ENCODE data around the gene SLCO2A1. TPM values are rescaled to one million over a fixed set of nuclear protein-coding genes. Genes with fewer than 3 reads are reported as not detected.
A peak's percentile ranks its signal among the peaks of the same experiment; 100 is the strongest.

The SLCO2A1 gene
- total RNA-seq, 1 donor from 2014 or later: 1.0 TPM

- Mint-ChIP-seq H3K4me3 (ENCODE audit: unreplicated experiment) (peak overlapping the region; percentile 77), H3K36me3 (ENCODE audit: low read depth) (no peaks in the 10 kb centered on the region), H3K4me1 (ENCODE audit: low read depth) (peaks cover 6% of the 10 kb centered on the region), H3K27ac (ENCODE audit: unreplicated experiment) (no peak overlapping the region), H3K27me3 (ENCODE audit: low read depth) (peaks cover 9% of the 10 kb centered on the region), H3K9me3 (ENCODE audit: low read depth) (no peaks in the 10 kb centered on the region)
- DNase-seq (ENCODE audit: low spot score): no peak
- no peak for TF ChIP-seq CTCF (IDR thresholded peaks at IDR 0.05)
Measured at GRCh38 chr3:134028486-134029255, 1.1 kb downstream of the SLCO2A1 start.

- Mint-ChIP-seq H3K36me3 (ENCODE audit: low read depth) (no peaks in the 10 kb centered on the region), H3K27ac (ENCODE audit: unreplicated experiment) (no peak overlapping the region), H3K9me3 (ENCODE audit: low read depth) (no peaks in the 10 kb centered on the region), H3K4me1 (ENCODE audit: low read depth) (peaks cover 6% of the 10 kb centered on the region), H3K4me3 (ENCODE audit: unreplicated experiment) (no peak overlapping the region), H3K27me3 (ENCODE audit: low read depth) (peaks cover 11% of the 10 kb centered on the region)
- DNase-seq (ENCODE audit: low spot score): no peak
- no peak for TF ChIP-seq CTCF (IDR thresholded peaks at IDR 0.05)
Measured at GRCh38 chr3:134027631-134028030, 2.1 kb downstream of the SLCO2A1 start.

- TF ChIP-seq CTCF (IDR thresholded peaks at IDR 0.05): no peak
- H3K9me3 Mint-ChIP-seq (ENCODE audit: low read depth): no peaks in the 10 kb centered on the region
- peaks cover 6% of the 10 kb centered on the region for H3K4me1 Mint-ChIP-seq (ENCODE audit: low read depth)
- H3K36me3 Mint-ChIP-seq (ENCODE audit: low read depth): peaks cover 2% of the 10 kb centered on the region
- no peak for DNase-seq (ENCODE audit: low spot score)
- H3K4me3 Mint-ChIP-seq (ENCODE audit: unreplicated experiment): no peak overlapping the region
- peaks cover 1% of the 10 kb centered on the region for H3K27me3 Mint-ChIP-seq (ENCODE audit: low read depth)
- H3K27ac Mint-ChIP-seq (ENCODE audit: unreplicated experiment): no peak overlapping the region
Measured at GRCh38 chr3:134020135-134020680, 9.5 kb downstream of the SLCO2A1 start.

GRCh38 chr3:134018850-134019249, 10.9 kb downstream of the SLCO2A1 start:
- TF ChIP-seq CTCF (IDR thresholded peaks at IDR 0.05): no peak

GRCh38 chr3:134018406-134018805, 11.3 kb downstream of the SLCO2A1 start:
- H3K36me3 Mint-ChIP-seq (ENCODE audit: low read depth): peaks cover 2% of the 10 kb centered on the region
- H3K27ac Mint-ChIP-seq (ENCODE audit: unreplicated experiment): no peak overlapping the region
- no peak overlapping the region for H3K4me3 Mint-ChIP-seq (ENCODE audit: unreplicated experiment)
- no peak for DNase-seq (ENCODE audit: low spot score)
- H3K27me3 Mint-ChIP-seq (ENCODE audit: low read depth): peaks cover 1% of the 10 kb centered on the region
- H3K9me3 Mint-ChIP-seq (ENCODE audit: low read depth): no peaks in the 10 kb centered on the region
- no peak for TF ChIP-seq CTCF (IDR thresholded peaks at IDR 0.05)
- H3K4me1 Mint-ChIP-seq (ENCODE audit: low read depth): peaks cover 6% of the 10 kb centered on the region

More at GRCh38 chr3:134018850-134019249, 10.9 kb downstream of the SLCO2A1 start:
- Mint-ChIP-seq H3K36me3 (ENCODE audit: low read depth) (peaks cover 2% of the 10 kb centered on the region), H3K4me3 (ENCODE audit: unreplicated experiment) (no peak overlapping the region), H3K9me3 (ENCODE audit: low read depth) (no peaks in the 10 kb centered on the region), H3K27ac (ENCODE audit: unreplicated experiment) (no peak overlapping the region), H3K27me3 (ENCODE audit: low read depth) (peaks cover 1% of the 10 kb centered on the region), H3K4me1 (ENCODE audit: low read depth) (peaks cover 6% of the 10 kb centered on the region)
- DNase-seq (ENCODE audit: low spot score): no peak
